Measurements from ENCODE around the gene SDK1. TPM values are rescaled to one million over a fixed set of nuclear protein-coding genes. Genes with fewer than 3 reads are reported as not detected.

Gene SDK1
- total RNA-seq, 1 donor from 2014 or later: 10.9 TPM

GRCh38 chr7:4226524-4226882, 925.5 kb downstream of the SDK1 start:
- Mint-ChIP-seq H3K4me3 (ENCODE audit: unreplicated experiment) (no peak overlapping the region), H3K9me3 (ENCODE audit: low read depth) (no peaks in the 10 kb centered on the region), H3K27me3 (ENCODE audit: low read depth) (no peaks in the 10 kb centered on the region), H3K4me1 (ENCODE audit: low read depth) (peaks cover 14% of the 10 kb centered on the region), H3K36me3 (ENCODE audit: low read depth) (peaks cover 2% of the 10 kb centered on the region), H3K27ac (ENCODE audit: unreplicated experiment) (no peak overlapping the region)
- no peak for TF ChIP-seq CTCF (IDR thresholded peaks at IDR 0.05)
- DNase-seq (ENCODE audit: low spot score): no peak

GRCh38 chr7:4227105-4228010, 926.3 kb downstream of the SDK1 start:
- Mint-ChIP-seq H3K36me3 (ENCODE audit: low read depth) (peaks cover 2% of the 10 kb centered on the region), H3K27ac (ENCODE audit: unreplicated experiment) (no peak overlapping the region), H3K4me3 (ENCODE audit: unreplicated experiment) (no peak overlapping the region), H3K9me3 (ENCODE audit: low read depth) (no peaks in the 10 kb centered on the region), H3K4me1 (ENCODE audit: low read depth) (peaks cover 14% of the 10 kb centered on the region), H3K27me3 (ENCODE audit: low read depth) (no peaks in the 10 kb centered on the region)
- no peak for TF ChIP-seq CTCF (IDR thresholded peaks at IDR 0.05)
- peak; percentile 59 for DNase-seq (ENCODE audit: low spot score)

- H3K27me3 Mint-ChIP-seq (ENCODE audit: low read depth): no peaks in the 10 kb centered on the region
- H3K36me3 Mint-ChIP-seq (ENCODE audit: low read depth): no peaks in the 10 kb centered on the region
- no peak for DNase-seq (ENCODE audit: low spot score)
- no peak overlapping the region for H3K27ac Mint-ChIP-seq (ENCODE audit: unreplicated experiment)
- H3K4me3 Mint-ChIP-seq (ENCODE audit: unreplicated experiment): no peak overlapping the region
- H3K9me3 Mint-ChIP-seq (ENCODE audit: low read depth): no peaks in the 10 kb centered on the region
- TF ChIP-seq CTCF (IDR thresholded peaks at IDR 0.05): no peak
- peaks cover 14% of the 10 kb centered on the region for H3K4me1 Mint-ChIP-seq (ENCODE audit: low read depth)
Observed at GRCh38 chr7:4230352-4230751, 929.3 kb downstream of the SDK1 start.

GRCh38 chr7:4233146-4233545, 932.1 kb downstream of the SDK1 start:
- Mint-ChIP-seq H3K27ac (ENCODE audit: unreplicated experiment) (peak overlapping the region; percentile 41), H3K9me3 (ENCODE audit: low read depth) (no peaks in the 10 kb centered on the region), H3K36me3 (ENCODE audit: low read depth) (no peaks in the 10 kb centered on the region), H3K27me3 (ENCODE audit: low read depth) (no peaks in the 10 kb centered on the region), H3K4me1 (ENCODE audit: low read depth) (peaks cover 7% of the 10 kb centered on the region), H3K4me3 (ENCODE audit: unreplicated experiment) (no peak overlapping the region)
- peak; percentile 68 for DNase-seq (ENCODE audit: low spot score)
- no peak for TF ChIP-seq CTCF (IDR thresholded peaks at IDR 0.05)

- no peak overlapping the region for H3K27ac Mint-ChIP-seq (ENCODE audit: unreplicated experiment)
- H3K4me3 Mint-ChIP-seq (ENCODE audit: unreplicated experiment): no peak overlapping the region
- no peaks in the 10 kb centered on the region for H3K36me3 Mint-ChIP-seq (ENCODE audit: low read depth)
- H3K4me1 Mint-ChIP-seq (ENCODE audit: low read depth): peaks cover 6% of the 10 kb centered on the region
- TF ChIP-seq CTCF (IDR thresholded peaks at IDR 0.05): no peak
- H3K27me3 Mint-ChIP-seq (ENCODE audit: low read depth): no peaks in the 10 kb centered on the region
- DNase-seq (ENCODE audit: low spot score): peak; percentile 85
- no peaks in the 10 kb centered on the region for H3K9me3 Mint-ChIP-seq (ENCODE audit: low read depth)
Observed at GRCh38 chr7:4233621-4234497, 932.8 kb downstream of the SDK1 start.

All from chondrocyte (in vitro differentiated cells).